Measurements from ENCODE around the gene TECTA.
"Not testable (repeated sequence)": the region's sequence is repeated elsewhere in the genome, so short reads cannot be mapped to it uniquely, and the experiment has no call there.

The TECTA gene

DNA sequence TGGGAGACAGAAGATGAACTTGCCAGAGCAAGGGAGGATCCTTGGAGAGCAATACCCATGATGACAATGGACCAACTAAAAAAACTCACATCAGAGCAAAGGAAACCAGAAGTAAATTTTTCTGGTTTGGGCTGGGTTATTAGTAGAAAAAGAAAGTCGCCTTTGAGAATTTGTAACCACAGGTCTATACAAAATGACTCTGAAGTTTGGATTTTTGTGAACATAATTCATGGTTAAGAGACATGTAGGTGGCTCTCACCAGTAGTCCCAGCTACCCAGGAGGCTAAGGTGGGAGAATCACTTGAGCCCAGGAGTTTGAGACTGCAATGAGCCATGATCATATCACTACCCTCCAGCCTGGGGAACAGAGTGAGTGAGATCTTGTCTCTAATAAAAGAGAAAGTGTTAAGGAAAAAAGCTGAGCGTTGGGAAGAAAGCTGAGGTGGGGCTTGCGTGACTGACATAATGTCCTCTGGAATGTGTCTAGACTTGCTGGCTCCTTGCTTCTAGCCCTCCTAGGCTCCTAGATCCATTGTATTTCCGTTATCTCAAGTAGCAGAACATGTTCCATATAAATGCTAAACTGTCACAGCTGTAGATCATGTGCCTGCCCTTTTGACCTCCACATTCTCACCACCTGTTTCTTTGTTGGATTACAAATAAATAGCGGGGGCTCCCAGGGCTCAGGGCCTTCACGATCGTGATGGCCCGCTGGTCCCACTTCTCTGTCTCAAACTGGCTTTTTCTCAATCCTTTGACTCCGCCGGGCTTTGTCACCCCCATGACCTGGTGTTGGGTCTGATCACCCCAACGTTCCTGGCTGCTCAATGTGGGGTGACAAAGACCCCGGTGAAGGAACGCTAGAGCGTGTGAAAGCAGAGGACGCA, 135.3 kb downstream of the TECTA start:
- no peak for DNase-seq

DNA sequence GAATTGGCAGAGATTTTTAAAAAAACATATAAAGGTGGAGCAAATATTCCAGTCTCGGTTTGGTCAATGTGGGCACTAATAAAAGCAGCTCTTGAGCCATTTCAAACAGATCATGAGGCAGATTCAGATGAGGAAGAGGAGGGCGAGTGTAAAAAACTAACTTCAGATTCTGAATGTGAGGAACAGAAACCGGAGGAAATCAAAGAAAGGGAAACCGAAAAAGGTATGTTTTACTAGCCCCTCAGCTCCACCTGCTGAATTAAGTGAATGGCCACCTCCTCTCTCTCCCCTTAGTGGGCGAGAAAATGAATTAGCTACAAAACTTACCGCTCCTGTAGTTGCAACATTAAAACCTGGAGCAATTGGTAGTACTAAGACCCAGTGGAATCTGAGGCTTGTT, 136.2 kb downstream of the TECTA start:
- DNase-seq: not testable (repeated sequence)

DNA sequence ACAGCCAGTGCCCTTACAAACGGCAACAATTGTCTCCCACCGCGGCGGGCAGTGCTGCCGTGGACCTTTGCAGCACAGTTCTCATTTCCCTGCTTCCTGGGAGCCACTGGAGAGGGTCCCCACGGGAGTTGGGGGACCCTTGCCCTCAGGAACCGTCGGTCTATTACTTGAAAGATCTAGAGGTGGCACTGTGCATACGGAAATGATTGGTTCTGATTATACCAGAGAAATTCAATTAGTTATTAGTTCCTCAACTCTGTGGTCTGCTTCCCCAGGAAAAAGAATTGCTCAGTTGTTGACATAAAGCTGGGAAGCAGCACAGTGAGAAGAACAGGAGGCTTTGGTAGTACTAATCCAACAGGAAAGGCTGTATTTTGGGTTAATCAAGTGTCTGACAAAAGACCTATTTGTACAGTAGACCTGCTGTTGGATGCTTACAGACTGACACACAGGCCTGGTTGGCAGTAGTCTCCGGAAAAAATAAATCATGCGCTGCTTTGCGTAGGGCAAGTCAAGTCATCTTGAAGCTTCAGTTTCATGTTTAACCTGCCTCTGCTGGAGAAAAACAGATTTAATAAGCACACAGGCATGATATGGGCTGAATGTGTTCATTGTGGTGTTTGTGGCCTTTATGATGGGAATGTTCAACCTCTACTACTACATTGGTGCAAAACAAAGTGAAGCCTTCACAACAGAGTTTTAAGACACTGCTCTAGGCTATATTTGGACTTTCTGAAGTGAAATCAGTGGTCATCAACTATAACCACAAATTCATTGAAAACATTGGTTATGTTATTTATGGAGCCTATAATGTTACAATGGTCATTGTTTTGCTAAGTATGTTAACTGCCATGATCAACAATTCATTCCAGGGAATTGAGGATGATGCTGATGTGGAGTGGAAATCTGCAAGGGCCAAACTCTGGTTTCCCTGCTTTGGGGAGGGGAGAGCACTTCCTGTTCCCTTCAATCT, 136.9 kb downstream of the TECTA start:
- DNase-seq: no peak

DNA sequence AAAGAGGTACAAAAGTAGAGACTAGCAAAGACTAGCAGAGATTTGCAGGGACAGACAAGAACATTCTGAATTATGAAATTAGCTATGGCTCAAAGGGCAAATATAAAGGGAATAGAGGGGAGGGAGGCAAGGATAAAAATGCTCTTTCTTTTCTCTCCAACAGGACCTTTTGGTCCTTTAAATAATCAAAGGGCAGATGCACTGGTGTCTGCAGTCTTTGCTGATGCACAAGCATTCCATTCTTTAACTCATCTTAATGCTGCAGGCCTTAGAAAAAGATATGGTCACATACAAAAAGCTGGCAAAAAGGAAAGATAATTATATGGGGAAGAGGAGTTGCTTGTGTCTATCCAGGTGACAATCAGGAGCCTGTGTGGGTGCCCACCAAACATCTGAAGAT, 137.9 kb downstream of the TECTA start:
- no peak for DNase-seq

DNA sequence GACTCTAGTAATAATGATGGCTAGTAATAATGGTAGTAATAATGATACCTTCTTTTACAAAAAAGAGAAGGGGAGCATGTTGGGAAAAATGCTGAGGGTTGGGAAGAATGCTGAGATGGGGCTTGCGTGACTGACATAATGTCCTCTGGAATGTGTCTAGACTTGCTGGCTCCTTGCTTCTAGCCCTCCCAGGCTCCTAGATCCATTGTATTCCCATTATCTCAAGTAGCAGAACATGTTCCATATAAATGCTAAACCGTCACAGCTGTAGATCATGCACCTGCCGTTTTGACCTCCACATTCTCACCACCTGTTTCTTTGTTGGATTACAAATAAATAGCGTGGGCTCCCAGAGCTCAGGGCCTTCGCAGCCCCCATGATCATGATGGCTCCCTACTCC, 139.0 kb downstream of the TECTA start:
- not testable (repeated sequence) for DNase-seq

DNA sequence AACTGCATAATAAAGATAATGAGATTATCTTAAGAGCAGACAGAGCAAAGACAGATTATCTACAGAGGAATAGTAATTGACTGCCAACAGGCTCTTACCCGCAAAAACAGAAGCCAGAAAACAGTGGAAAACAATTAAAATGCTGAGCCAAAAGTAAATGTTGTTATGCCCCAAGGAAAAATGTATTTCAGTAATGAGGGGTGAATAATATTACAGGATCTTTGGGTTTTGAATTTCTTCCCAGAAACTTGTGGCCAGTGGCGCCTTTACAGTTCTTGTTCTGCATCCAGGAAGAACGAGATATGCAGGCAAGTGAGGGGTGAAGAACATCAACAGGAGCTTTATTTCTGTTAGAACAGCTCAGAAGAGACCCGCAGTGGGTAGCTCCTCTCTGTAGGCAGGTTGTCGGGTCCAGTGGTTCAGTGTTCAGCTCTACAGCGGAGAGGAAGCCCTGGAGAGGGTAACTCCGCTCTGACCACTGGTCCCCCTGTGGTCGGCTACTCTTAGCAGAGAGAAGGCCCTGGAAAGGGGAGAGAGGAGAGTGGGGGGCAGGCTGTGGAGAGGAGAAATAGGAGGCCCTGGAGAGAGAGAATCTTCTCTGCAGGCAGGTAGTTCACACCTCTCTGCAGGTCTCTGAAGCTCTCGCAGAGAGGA, 139.7 kb downstream of the TECTA start:
- DNase-seq: no peak
